GM13977 (cell line): ENCODE results near the gene LMF1.
"Not testable (repeated sequence)": the region's sequence is repeated elsewhere in the genome, so short reads cannot be mapped to it uniquely, and the experiment has no call there.

Experiments
- DNase-seq: peaks from one replicate; pipeline ENCODE4 v3.0.0; 2012; ENCODE audit warnings: low spot score
- CTCF ChIP-seq: IDR thresholded peaks from 2 replicates; pipeline ENCODE4 v1.5.1; 2012; ENCODE audit warnings: mild to moderate bottlenecking, control low read depth; ENCODE audit not compliant: insufficient read depth; ENCODE audit errors: extremely low read depth, missing control alignments
- in situ Hi-C: fragments of 300-500 bp; cut with MboI; formaldehyde crosslinking; loops from one replicate; pipeline ENCODE4 v1.12.0; 2022; ENCODE audit warnings: low sequenced_read_pairs, low pct_unique_long_range_greater_than_20kb, mixed read lengths, inconsistent platforms; ENCODE audit not compliant: unreplicated experiment

LMF1 gene

GRCh38 chr16:964356-965035 is 6.3 kb downstream of the LMF1 start:
- in situ Hi-C loops: no loop called here
- TF ChIP-seq CTCF: no peak
- DNase-seq: no peak

GRCh38 chr16:963913-964312 is 6.9 kb downstream of the LMF1 start:
- TF ChIP-seq CTCF: no peak
- DNase-seq: no peak
- in situ Hi-C loops: no loop called here

- no peak for TF ChIP-seq CTCF
- DNase-seq: no peak
- in situ Hi-C loops: no loop called here
Measured at GRCh38 chr16:962901-963814, 7.6 kb downstream of the LMF1 start.

- in situ Hi-C loops: no loop called here
- no peak for TF ChIP-seq CTCF
- DNase-seq: no peak
Measured at GRCh38 chr16:962366-962765, 8.4 kb downstream of the LMF1 start.

GRCh38 chr16:959232-960040 is 11.3 kb downstream of the LMF1 start:
- in situ Hi-C loops: no loop called here
- no peak for TF ChIP-seq CTCF

GRCh38 chr16:955766-956165 is 15.0 kb downstream of the LMF1 start:
- DNase-seq, in situ Hi-C loops: not testable (repeated sequence)

More at GRCh38 chr16:959232-960040, 11.3 kb downstream of the LMF1 start:
- DNase-seq: no peak

GRCh38 chr16:953818-954217 is 17.0 kb downstream of the LMF1 start:
- DNase-seq, in situ Hi-C loops: not testable (repeated sequence)
